DOHH2 (cell line): Measurements from ENCODE around the gene CARD8.

Experiments
- H3F3A ChIP-seq: fragments of 200-600 bp; sonication (generic), shearing (Covaris generic); 2 replicates; pipeline ENCODE4 v1.6.0; 2016; ENCODE audit warnings: antibody characterized with exemption, mild to moderate bottlenecking; ENCODE audit not compliant: control insufficient read depth, insufficient read depth
- H3K27ac ChIP-seq: fragments of 200-600 bp; sonication (generic); 2 replicates; pipeline ENCODE4 v1.5.1; 2014; ENCODE audit warnings: low read depth, mild to moderate bottlenecking, low read length, moderate library complexity
- H3K27me3 ChIP-seq: fragments of 200-600 bp; sonication (generic); 2 replicates; pipeline ENCODE4 v1.6.1; 2014; ENCODE audit warnings: mild to moderate bottlenecking, low read length, mixed read lengths; ENCODE audit not compliant: control insufficient read depth
- H3K36me3 ChIP-seq: fragments of 200-600 bp; sonication (generic); 2 replicates; pipeline ENCODE4 v1.6.1; 2014; ENCODE audit warnings: mild to moderate bottlenecking, low read length, moderate library complexity, mixed read lengths; ENCODE audit not compliant: control insufficient read depth
- H3K4me1 ChIP-seq: fragments of 200-600 bp; sonication (generic); 2 replicates; pipeline ENCODE4 v1.6.1; 2014; ENCODE audit warnings: mild to moderate bottlenecking, low read length, mixed read lengths; ENCODE audit not compliant: control insufficient read depth
- H3K4me2 ChIP-seq: fragments of 200-600 bp; sonication (generic); 2 replicates; pipeline ENCODE4 v1.6.0; 2014; ENCODE audit warnings: mild to moderate bottlenecking, low read length, moderate library complexity
- H3K4me3 ChIP-seq: fragments of 200-600 bp; sonication (generic); 2 replicates; pipeline ENCODE4 v1.5.1; 2014; ENCODE audit warnings: mild to moderate bottlenecking, low read length, mixed read lengths
- H3K79me2 ChIP-seq: fragments of 200-600 bp; sonication (generic); 2 replicates; pipeline ENCODE4 v1.6.1; 2014; ENCODE audit warnings: mild to moderate bottlenecking, low read length, mixed read lengths; ENCODE audit not compliant: control insufficient read depth
- H3K9me2 ChIP-seq: fragments of 200-600 bp; sonication (generic); replicated peaks from 2 replicates; pipeline ENCODE4 v1.6.1; 2014; ENCODE audit warnings: mild to moderate bottlenecking, low read length, mixed read lengths; ENCODE audit not compliant: control insufficient read depth
- H3K9me3 ChIP-seq: fragments of 200-600 bp; sonication (generic); 2 replicates; pipeline ENCODE4 v1.6.1; 2014; ENCODE audit warnings: antibody characterized with exemption, low read length, mixed read lengths; ENCODE audit not compliant: control insufficient read depth, insufficient read depth
- H4K20me1 ChIP-seq: fragments of 200-600 bp; sonication (generic); 2 replicates; pipeline ENCODE4 v1.6.0; 2014; ENCODE audit warnings: low read depth, mild to moderate bottlenecking, antibody characterized with exemption, low read length, moderate library complexity; ENCODE audit not compliant: control insufficient read depth, insufficient read depth
- CTCF ChIP-seq: fragments of 200-600 bp; sonication (generic); IDR thresholded peaks from one replicate; pipeline ENCODE4 v1.5.1; 2014; ENCODE audit warnings: antibody characterized with exemption, mild to moderate bottlenecking, low read depth, low read length; ENCODE audit not compliant: poor library complexity, severe bottlenecking
- EZH2phosphoT487 ChIP-seq: fragments of 200-600 bp; sonication (generic); IDR thresholded peaks from 2 replicates; pipeline ENCODE4 v1.6.1; 2017; ENCODE audit warnings: borderline replicate concordance, mild to moderate bottlenecking, antibody characterized with exemption, low read length, moderate library complexity, mixed read lengths

The CARD8 gene

DNA sequence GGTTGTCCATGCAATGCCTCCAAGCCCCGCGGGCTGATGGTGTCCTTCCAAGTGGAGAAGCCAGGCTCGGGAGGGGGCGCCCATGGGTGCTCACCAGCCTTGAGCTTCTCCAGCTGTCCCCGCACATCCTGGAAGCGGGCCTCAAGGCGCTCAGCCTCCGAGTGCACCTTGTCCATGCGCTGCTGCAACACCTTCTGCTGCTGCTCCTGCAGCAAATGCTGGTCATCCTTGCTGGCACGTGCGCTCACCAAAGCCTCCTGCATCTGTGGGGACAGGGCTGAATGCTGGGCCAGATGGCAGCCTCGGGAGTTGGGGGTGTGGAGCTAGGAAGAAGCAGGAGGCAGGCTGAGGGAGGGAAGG lies 46.9 kb upstream of the CARD8 start:
- H3K9me3 ChIP-seq: no peaks in the 10 kb centered on the region
- H3K36me3 ChIP-seq: no peaks in the 10 kb centered on the region
- H3F3A ChIP-seq: no peaks in the 10 kb centered on the region
- no peak overlapping the region for H3K4me3 ChIP-seq
- no peak for TF ChIP-seq EZH2phosphoT487
- no peak for TF ChIP-seq CTCF
- peaks cover 6% of the 10 kb centered on the region; the same call in 1 of the 2 replicates for H3K27me3 ChIP-seq
- H3K4me1 ChIP-seq: no peaks in the 10 kb centered on the region
- H3K4me2 ChIP-seq: no peak overlapping the region
- no peaks in the 10 kb centered on the region for H3K79me2 ChIP-seq
- no peaks in the 10 kb centered on the region for H3K9me2 ChIP-seq
- H3K27ac ChIP-seq: no peak overlapping the region
- no peaks in the 10 kb centered on the region for H4K20me1 ChIP-seq

DNA sequence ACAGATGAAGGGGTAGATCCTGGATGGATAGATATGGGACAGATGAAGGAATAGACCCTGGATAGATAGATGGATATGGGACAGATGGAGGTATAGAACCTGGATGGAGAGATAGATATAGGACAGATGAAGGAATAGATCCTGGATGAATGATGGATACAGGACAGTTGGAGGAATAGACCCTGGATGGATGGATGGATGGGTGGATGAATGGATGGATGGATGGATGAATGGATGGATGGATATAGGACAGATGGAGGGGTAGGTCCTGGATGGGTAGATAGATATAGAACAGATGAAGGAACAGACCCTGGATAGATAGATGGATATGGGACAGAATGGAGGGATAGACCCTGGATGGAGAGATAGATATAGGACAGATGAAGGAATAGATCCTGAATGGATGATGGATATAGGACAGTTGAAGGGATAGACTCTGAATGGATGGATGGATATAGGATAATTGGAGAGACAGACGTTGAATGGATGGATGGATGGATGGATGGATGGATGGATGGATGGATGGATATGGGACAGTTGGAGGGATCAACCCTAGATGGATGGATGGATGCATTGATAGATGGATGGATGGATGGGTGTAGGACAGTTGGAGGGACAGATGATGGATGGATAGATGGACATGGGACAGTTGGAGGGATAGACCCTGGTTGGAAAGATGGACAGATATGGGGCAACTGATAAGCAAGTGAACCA lies 46.3 kb upstream of the CARD8 start:
- H3K4me3 ChIP-seq: no peak overlapping the region
- H3K36me3 ChIP-seq: no peaks in the 10 kb centered on the region
- H3K27me3 ChIP-seq: peaks cover 6% of the 10 kb centered on the region; the same call in 1 of the 2 replicates
- H3K4me1 ChIP-seq: no peaks in the 10 kb centered on the region
- no peak overlapping the region for H3K4me2 ChIP-seq
- TF ChIP-seq EZH2phosphoT487 (no peak), CTCF (no peak)
- H3K9me2 ChIP-seq: no peaks in the 10 kb centered on the region
- H3K9me3 ChIP-seq: no peaks in the 10 kb centered on the region
- no peak overlapping the region for H3K27ac ChIP-seq
- H4K20me1 ChIP-seq: no peaks in the 10 kb centered on the region
- H3K79me2 ChIP-seq: no peaks in the 10 kb centered on the region
- no peaks in the 10 kb centered on the region for H3F3A ChIP-seq

DNA sequence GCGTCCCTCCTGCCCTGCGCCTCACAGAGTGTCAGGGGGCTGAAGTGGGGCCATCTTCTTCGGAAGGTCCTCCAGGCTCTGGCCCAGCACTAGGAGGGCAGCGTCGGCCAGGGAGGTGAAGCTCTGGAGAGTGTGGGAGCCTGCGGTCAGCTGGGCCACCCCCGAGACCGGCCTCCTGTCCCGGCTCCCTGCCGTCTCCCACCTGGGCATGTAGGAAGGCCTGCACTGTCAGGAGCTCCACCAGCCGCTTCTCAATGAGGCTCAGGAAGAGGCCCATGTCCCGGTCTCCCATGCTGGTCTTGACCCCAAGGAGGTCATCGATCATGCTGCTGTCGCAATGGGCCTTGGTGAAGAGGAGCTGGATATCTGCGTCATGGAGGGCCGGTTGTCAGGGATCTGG lies 42.3 kb upstream of the CARD8 start:
- Histone ChIP-seq H3K4me1 (no peaks in the 10 kb centered on the region), H3K9me3 (no peaks in the 10 kb centered on the region), H3K4me3 (no peak overlapping the region), H4K20me1 (no peaks in the 10 kb centered on the region), H3K4me2 (no peak overlapping the region), H3K27ac (no peak overlapping the region), H3K27me3 (0 out of 2 replicates have a peak, but pooled peaks cover under 1% of the 10 kb centered on the region), H3K36me3 (no peaks in the 10 kb centered on the region), H3K9me2 (no peaks in the 10 kb centered on the region), H3K79me2 (no peaks in the 10 kb centered on the region), H3F3A (no peaks in the 10 kb centered on the region)
- no peak for TF ChIP-seq CTCF
- no peak for TF ChIP-seq EZH2phosphoT487
